ENCODE results near the gene CXCR6. TPM values are rescaled to one million over a fixed set of nuclear protein-coding genes. Genes with fewer than 3 reads are reported as not detected.

CXCR6 gene
- total and polyA plus RNA-seq, 2 of the 13 experiments (the other 11 are each of a cell fraction or from before 2014, with no cell fraction given) = not detected

DNA sequence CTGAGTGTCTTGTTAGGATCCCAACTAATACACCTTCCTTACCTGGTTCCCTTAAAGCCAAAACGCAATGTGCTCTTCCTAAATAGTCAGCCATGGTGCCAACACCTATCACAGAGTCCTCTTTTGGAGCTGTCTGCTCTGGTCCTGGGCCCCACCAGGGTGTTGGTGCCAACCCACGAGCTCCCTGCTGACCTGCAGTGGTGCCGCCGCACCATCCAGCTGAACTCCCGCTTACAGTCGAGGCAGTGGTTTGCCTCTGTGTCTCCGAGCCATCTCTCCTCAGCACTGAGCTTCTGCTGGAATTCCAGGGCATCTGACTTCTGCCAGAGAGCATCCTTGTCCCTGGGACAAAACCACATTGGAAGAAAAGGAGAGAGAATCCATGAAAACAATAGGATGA lies 15.9 kb downstream of the CXCR6 start (continued):
- TF ChIP-seq ZSCAN29 (CRISPR knock-in tag; conservative IDR thresholded peaks at IDR 0.05) (no peak), TRAFD1 (CRISPR knock-in tag; IDR thresholded peaks at IDR 0.05; ENCODE audit: borderline replicate concordance) (no peak), ZNF607 (CRISPR knock-in tag; IDR thresholded peaks at IDR 0.05; ENCODE audit: borderline replicate concordance) (no peak)

- Histone ChIP-seq H3K9me3 (ENCODE audit: low read length) (no peaks in the 10 kb centered on the region), H4K20me1 (ENCODE audit: insufficient read depth, low read length) (no peaks in the 10 kb centered on the region; the same call in none of the 2 replicates), H3K27ac (ENCODE audit: extremely low read length, insufficient read depth, low read length) (no peak overlapping the region), H3K4me3 (replicated peaks in 1 of 3; ENCODE audit: insufficient read depth in 1 of 3, low read depth in 2 of 3, low read length in 3 of 3) (no peak overlapping the region), H3K9ac (ENCODE audit: insufficient read depth, low read depth, low read length) (no peak overlapping the region), H3K27me3 (ENCODE audit: control insufficient read depth in 1 of 2, insufficient read depth in 2 of 2, low read length in 2 of 2) (no peaks in the 10 kb centered on the region), H3K4me1 (ENCODE audit: insufficient read depth, low read length) (no peaks in the 10 kb centered on the region), H3K79me2 (ENCODE audit: insufficient read depth, low read length) (no peaks in the 10 kb centered on the region), H3K36me3 (replicated peaks in 1 of 2; ENCODE audit: control insufficient read depth in 1 of 2, insufficient read depth in 2 of 2, low read length in 2 of 2) (peaks cover 41 to 84% of the 10 kb centered on the region in 2 experiments; a peak in 4 of 5 replicates), H2AFZ (ENCODE audit: low read length) (no peak overlapping the region), H3K4me2 (ENCODE audit: low read depth, low read length) (no peak overlapping the region)
- intact Hi-C loops (cut with micrococcal nuclease; ENCODE audit: unreplicated experiment) (no loop called here), in situ Hi-C loops (cut with HindIII; ENCODE audit: extremely low pct_ligation_motif_present, low pct_unique_long_range_greater_than_20kb) (no loop called here)
- WGBS (ENCODE audit: low lambda C conversion rate) = 100% methylated on average over 2 of the region's 2 CpGs
- ATAC-seq = no peak
- CTCF ChIA-PET (ENCODE audit: low intra/inter-chr PET ratio, low total read pairs) = no interaction called here
- BruUV-seq (replicated peaks) = no TSS peak
- FAIRE-seq = no peak
- DNase-seq (ENCODE audit: low spot score) = no peak
- POLR2A ChIA-PET = no interaction called here
- TF ChIP-seq WIZ (CRISPR knock-in tag; IDR thresholded peaks at IDR 0.05) = no peak
- no peak for TF ChIP-seq FOXK1 (CRISPR knock-in tag; IDR thresholded peaks at IDR 0.05; ENCODE audit: borderline replicate concordance, low read depth)
- TF ChIP-seq, protein P1, sequence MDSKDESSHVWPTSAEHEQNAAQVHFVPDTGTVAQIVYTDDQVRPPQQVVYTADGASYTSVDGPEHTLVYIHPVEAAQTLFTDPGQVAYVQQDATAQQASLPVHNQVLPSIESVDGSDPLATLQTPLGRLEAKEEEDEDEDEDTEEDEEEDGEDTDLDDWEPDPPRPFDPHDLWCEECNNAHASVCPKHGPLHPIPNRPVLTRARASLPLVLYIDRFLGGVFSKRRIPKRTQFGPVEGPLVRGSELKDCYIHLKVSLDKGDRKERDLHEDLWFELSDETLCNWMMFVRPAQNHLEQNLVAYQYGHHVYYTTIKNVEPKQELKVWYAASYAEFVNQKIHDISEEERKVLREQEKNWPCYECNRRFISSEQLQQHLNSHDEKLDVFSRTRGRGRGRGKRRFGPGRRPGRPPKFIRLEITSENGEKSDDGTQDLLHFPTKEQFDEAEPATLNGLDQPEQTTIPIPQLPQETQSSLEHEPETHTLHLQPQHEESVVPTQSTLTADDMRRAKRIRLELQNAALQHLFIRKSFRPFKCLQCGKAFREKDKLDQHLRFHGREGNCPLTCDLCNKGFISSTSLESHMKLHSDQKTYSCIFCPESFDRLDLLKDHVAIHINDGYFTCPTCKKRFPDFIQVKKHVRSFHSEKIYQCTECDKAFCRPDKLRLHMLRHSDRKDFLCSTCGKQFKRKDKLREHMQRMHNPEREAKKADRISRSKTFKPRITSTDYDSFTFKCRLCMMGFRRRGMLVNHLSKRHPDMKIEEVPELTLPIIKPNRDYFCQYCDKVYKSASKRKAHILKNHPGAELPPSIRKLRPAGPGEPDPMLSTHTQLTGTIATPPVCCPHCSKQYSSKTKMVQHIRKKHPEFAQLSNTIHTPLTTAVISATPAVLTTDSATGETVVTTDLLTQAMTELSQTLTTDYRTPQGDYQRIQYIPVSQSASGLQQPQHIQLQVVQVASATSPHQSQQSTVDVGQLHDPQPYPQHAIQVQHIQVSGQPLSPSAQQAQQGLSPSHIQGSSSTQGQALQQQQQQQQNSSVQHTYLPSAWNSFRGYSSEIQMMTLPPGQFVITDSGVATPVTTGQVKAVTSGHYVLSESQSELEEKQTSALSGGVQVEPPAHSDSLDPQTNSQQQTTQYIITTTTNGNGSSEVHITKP (CRISPR knock-in tag; IDR thresholded peaks at IDR 0.05; ENCODE audit: low read depth) = no peak
- TF ChIP-seq TEF (CRISPR knock-in tag; IDR thresholded peaks at IDR 0.05) = no peak
- TF ChIP-seq ZNF337 (CRISPR knock-in tag; IDR thresholded peaks at IDR 0.05; ENCODE audit: borderline replicate concordance, low read depth) = no peak
- TF ChIP-seq MEIS1 (CRISPR knock-in tag; IDR thresholded peaks at IDR 0.05; ENCODE audit: borderline replicate concordance) = no peak
- TF ChIP-seq, protein P2, sequence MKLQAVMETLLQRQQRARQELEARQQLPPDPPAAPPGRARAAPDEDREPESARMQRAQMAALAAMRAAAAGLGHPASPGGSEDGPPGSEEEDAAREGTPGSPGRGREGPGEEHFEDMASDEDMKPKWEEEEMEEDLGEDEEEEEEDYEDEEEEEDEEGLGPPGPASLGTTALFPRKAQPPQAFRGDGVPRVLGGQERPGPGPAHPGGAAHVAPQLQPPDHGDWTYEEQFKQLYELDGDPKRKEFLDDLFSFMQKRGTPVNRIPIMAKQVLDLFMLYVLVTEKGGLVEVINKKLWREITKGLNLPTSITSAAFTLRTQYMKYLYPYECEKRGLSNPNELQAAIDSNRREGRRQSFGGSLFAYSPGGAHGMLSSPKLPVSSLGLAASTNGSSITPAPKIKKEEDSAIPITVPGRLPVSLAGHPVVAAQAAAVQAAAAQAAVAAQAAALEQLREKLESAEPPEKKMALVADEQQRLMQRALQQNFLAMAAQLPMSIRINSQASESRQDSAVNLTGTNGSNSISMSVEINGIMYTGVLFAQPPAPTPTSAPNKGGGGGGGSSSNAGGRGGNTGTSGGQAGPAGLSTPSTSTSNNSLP (IDR thresholded peaks at IDR 0.05; ENCODE audit: low read depth, low read length) = no peak
- TF ChIP-seq ERF (CRISPR knock-in tag; IDR thresholded peaks at IDR 0.05) = no peak
- TF ChIP-seq ZNF780A (CRISPR knock-in tag; IDR thresholded peaks at IDR 0.05) = no peak
Measured at GRCh38 chr3:45960289-45960688, 17.0 kb downstream of the CXCR6 start.
